CD4-positive, CD25-positive, alpha-beta regulatory T cell (primary cell): ENCODE data around the gene FEM1B. TPM values are rescaled to one million over a fixed set of nuclear protein-coding genes. Genes with fewer than 3 reads are reported as not detected.
A peak's percentile ranks its signal among the peaks of the same experiment; 100 is the strongest.

Experiments
- ATAC-seq, 2 donors: fragments of 150-1000 bp; cut with Tn5 transposase; one replicate each; pipeline ENCODE4 v1.10.0; 2021; ENCODE audit warnings: low read depth in 2 of 2, moderate number of reproducible peaks in 2 of 2, moderate library complexity in 1 of 2
- DNase-seq, 3 donors: peaks; one replicate each; pipeline versions ENCODE4 v3.0.0 to v3.0.0-alpha.2; 2012 to 2022; ENCODE audit warnings: mixed read lengths in 1 of 3
- H3K27ac ChIP-seq: one replicate; pipeline ENCODE4 v1.7.0; 2013; ENCODE audit warnings: mild to moderate bottlenecking, low read length; ENCODE audit not compliant: insufficient read depth, poor library complexity, severe bottlenecking
- H3K27me3 ChIP-seq: one replicate; pipeline ENCODE4 v1.7.0; 2013; ENCODE audit warnings: low read length; ENCODE audit not compliant: control insufficient read depth, insufficient read depth
- H3K36me3 ChIP-seq: one replicate; pipeline ENCODE4 v1.7.0; 2013; ENCODE audit warnings: mild to moderate bottlenecking, low read length, moderate library complexity; ENCODE audit not compliant: control insufficient read depth, insufficient read depth
- H3K4me1 ChIP-seq: 2 replicates; pipeline ENCODE4 v1.7.0; 2013; ENCODE audit warnings: mild to moderate bottlenecking, low read length; ENCODE audit not compliant: insufficient read depth, control insufficient read depth, poor library complexity, severe bottlenecking
- H3K4me3 ChIP-seq: one replicate; pipeline ENCODE4 v1.7.0; 2013; ENCODE audit warnings: low read depth, mild to moderate bottlenecking, low read length, moderate library complexity
- H3K9me3 ChIP-seq, 2 experiments: 1 replicate in 1 of 2; 2 replicates in 1 of 2; pipeline ENCODE4 v1.7.0; 2013; ENCODE audit warnings: low read length in 2 of 2, mild to moderate bottlenecking in 1 of 2, moderate library complexity in 1 of 2; ENCODE audit not compliant: control insufficient read depth in 2 of 2
- H3K27ac Mint-ChIP-seq, 3 donors: one replicate each; pipeline ENCODE4 v1.8.0; 2020 to 2022; ENCODE audit warnings: mild to moderate bottlenecking in 3 of 3, mixed read lengths in 3 of 3, moderate library complexity in 2 of 3
- H3K27me3 Mint-ChIP-seq: one replicate; pipeline ENCODE4 v1.8.0; 2022; ENCODE audit warnings: mild to moderate bottlenecking, mixed read lengths
- H3K36me3 Mint-ChIP-seq: one replicate; pipeline ENCODE4 v1.8.0; 2020; ENCODE audit warnings: mixed read lengths
- H3K4me1 Mint-ChIP-seq, 4 donors: one replicate each; pipeline ENCODE4 v1.8.0; 2020 to 2022; ENCODE audit warnings: mixed read lengths in 4 of 4, mild to moderate bottlenecking in 1 of 4
- H3K4me3 Mint-ChIP-seq, 4 donors: one replicate each; pipeline ENCODE4 v1.8.0; 2020 to 2022; ENCODE audit warnings: mild to moderate bottlenecking in 4 of 4, mixed read lengths in 4 of 4, moderate library complexity in 3 of 4
- H3K9me3 Mint-ChIP-seq, 7 donors: one replicate each; pipeline ENCODE4 v1.8.0; 2020 to 2022; ENCODE audit warnings: mixed read lengths in 7 of 7, mild to moderate bottlenecking in 3 of 7, moderate library complexity in 2 of 7
- polyA plus RNA-seq, 4 donors: library from polyadenylated mRNA; unstranded; fragments of 300-500 nt; fragmentation: Illumina TruSeq; gene quantifications; one replicate each; pipeline ENCODE4 v1.2.3, GENCODE V29; 2021
- total RNA-seq: library from RNA; stranded (reverse); gene quantifications from one replicate; pipeline ENCODE4 v1.2.3, GENCODE V29; 2022

Gene FEM1B
- total and polyA plus RNA-seq, 5 donors from 2014 or later, result 15.7 to 55.2 (median 16.9) TPM

- Mint-ChIP-seq H3K4me1 (peaks cover 42 to 81% (median 60%) of the 10 kb centered on the region in 4 donors), H3K9me3 (peaks cover 0 to 5% (median 0%) of the 10 kb centered on the region in 7 donors), H3K27ac (peak overlapping the region in 1 of 3 donors; percentile 98), H3K27me3 (no peaks in the 10 kb centered on the region), H3K36me3 (peaks cover 21% of the 10 kb centered on the region), H3K4me3 (peak overlapping the region; percentile 94 to 98 (median 96))
- ATAC-seq (no peak), DNase-seq (no peak)
- H3K4me1 ChIP-seq, result peaks cover 59% of the 10 kb centered on the region
- no peaks in the 10 kb centered on the region for H3K27me3 ChIP-seq
- peak overlapping the region; percentile 6 for H3K27ac ChIP-seq
- H3K9me3 ChIP-seq, result no peaks in the 10 kb centered on the region
- H3K4me3 ChIP-seq, result peak overlapping the region; percentile 91
- H3K36me3 ChIP-seq, result peaks cover 14% of the 10 kb centered on the region
These were observed 3.5 kb downstream of the FEM1B start for GRCh38 chr15:68281008-68281407.

DNA sequence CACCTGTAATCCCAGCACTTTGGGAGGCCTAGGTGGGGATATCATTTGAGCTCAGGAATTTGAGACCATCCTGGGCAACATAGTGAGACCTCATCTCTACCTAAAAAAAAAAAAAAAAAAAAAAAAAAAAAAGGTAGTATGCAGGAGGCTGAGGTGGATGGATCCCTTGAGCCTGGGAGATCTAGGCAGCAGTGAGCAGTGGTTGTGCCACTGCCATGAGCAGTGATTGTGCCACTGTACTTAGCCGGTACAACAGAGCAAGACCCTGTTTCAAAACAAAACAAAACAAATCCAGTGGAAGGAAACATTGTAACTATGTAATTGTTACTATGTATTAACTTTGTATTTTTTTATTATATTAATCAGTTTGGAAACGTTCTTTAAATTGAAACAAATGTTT, 5.9 kb downstream of the FEM1B start:
- H3K4me1 ChIP-seq, result peaks cover 63% of the 10 kb centered on the region

DNA sequence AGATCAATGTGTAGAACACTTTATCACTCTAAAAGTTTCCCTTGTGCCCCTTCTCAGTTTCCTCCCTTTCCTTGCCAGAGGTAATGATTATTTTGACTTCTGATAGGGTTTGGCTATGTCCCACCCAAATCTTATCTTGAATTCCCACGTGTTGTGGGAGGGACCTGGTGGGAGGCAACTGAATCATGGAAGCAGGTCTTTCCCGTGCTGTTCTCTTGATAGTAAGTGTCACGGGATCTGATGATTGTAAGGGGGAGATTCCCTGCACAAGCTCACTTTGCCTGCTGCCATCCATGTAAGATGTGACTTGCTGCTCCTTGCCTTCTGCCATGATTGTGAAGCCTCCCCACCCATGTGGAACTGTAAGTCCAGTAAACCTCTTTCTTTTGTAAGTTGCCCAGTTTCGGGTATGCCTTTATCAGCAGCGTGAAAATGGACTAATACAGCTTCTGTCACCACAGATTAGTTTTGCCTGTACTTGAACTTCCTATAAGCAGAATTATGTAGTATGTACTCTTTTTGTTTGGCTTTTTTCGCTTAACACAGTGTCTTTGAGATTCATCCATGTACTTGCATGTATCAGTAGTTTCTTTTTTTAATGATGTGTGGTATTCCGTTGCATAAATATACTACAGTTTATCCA, 7.2 kb downstream of the FEM1B start:
- ATAC-seq (no peak), DNase-seq (no peak)
- H3K27ac Mint-ChIP-seq, result peak overlapping the region in 1 of 3 donors; percentile 22
- H3K4me3 Mint-ChIP-seq, result peak overlapping the region in 3 of 4 donors; percentile 22 to 66 (median 24)
- H3K27me3 Mint-ChIP-seq, result no peaks in the 10 kb centered on the region
- Histone ChIP-seq H3K4me1 (peaks cover 52% of the 10 kb centered on the region), H3K36me3 (peaks cover 22% of the 10 kb centered on the region), H3K27ac (no peak overlapping the region), H3K9me3 (no peaks in the 10 kb centered on the region), H3K27me3 (no peaks in the 10 kb centered on the region), H3K4me3 (peak overlapping the region; percentile 42)
- peaks cover 0 to 5% (median 0%) of the 10 kb centered on the region in 7 donors for H3K9me3 Mint-ChIP-seq
- H3K36me3 Mint-ChIP-seq, result peaks cover 37% of the 10 kb centered on the region
- peaks cover 59 to 83% (median 71%) of the 10 kb centered on the region in 4 donors for H3K4me1 Mint-ChIP-seq

More for the DNA sequence above, 5.9 kb downstream of the FEM1B start:
- DNase-seq, result no peak
- Histone ChIP-seq H3K9me3 (no peaks in the 10 kb centered on the region), H3K36me3 (peaks cover 17% of the 10 kb centered on the region), H3K27ac (no peak overlapping the region), H3K27me3 (no peaks in the 10 kb centered on the region), H3K4me3 (peak overlapping the region; percentile 15)
- Mint-ChIP-seq H3K27ac (no peak overlapping the region), H3K27me3 (no peaks in the 10 kb centered on the region), H3K36me3 (peaks cover 31% of the 10 kb centered on the region), H3K4me1 (peaks cover 50 to 85% (median 69%) of the 10 kb centered on the region in 4 donors), H3K9me3 (peaks cover 0 to 5% (median 0%) of the 10 kb centered on the region in 7 donors), H3K4me3 (peak overlapping the region in 1 of 4 donors; percentile 39)
- ATAC-seq, result no peak

DNA sequence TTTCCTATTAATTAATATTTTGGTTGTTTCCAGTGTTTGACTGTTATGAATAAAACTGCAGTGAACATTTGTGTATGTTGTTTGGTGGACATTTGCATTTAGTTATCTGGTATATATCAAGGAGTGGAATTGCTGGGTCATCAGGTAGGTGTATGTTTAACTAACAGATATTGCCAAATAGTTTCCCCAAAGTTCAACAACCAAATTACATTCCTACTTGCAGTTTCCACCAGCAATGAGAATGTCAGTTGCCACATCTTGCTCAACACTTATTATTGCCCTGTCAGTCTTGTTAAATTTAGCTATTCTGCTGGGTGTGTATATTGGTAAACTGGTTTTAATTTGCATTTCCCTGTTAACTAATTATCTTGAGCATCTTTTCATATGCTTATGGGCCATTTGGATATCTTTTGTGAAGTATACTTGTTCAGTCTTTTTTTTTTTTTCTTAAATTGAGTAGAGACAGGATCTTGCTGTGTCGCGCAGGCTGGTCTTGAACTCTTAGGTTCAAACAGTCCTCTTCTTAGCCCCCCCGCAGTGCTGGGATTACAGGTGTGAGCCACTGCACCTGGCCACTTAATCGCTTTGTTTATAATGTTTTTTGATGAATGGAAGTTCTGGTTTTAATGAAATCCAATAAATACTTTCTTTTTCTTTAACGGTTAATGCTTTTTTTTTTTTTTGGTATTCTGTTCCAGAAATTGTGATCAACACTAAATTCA, 7.9 kb downstream of the FEM1B start:
- Histone ChIP-seq H3K27me3 (no peaks in the 10 kb centered on the region), H3K4me1 (peaks cover 46% of the 10 kb centered on the region), H3K9me3 (no peaks in the 10 kb centered on the region), H3K4me3 (peak overlapping the region; percentile 42), H3K27ac (no peak overlapping the region), H3K36me3 (peaks cover 29% of the 10 kb centered on the region)
- Mint-ChIP-seq H3K36me3 (peaks cover 37% of the 10 kb centered on the region), H3K4me1 (peaks cover 52 to 79% (median 69%) of the 10 kb centered on the region in 4 donors), H3K4me3 (peak overlapping the region; percentile 5 to 66 (median 26)), H3K27me3 (no peaks in the 10 kb centered on the region), H3K9me3 (peaks cover 0 to 5% (median 0%) of the 10 kb centered on the region in 7 donors), H3K27ac (no peak overlapping the region)
- ATAC-seq (no peak), DNase-seq (no peak)

GRCh38 chr15:68286256-68286655, 8.7 kb downstream of the FEM1B start:
- H3K27ac Mint-ChIP-seq, result peak overlapping the region; percentile 3 to 27 (median 15)
- Histone ChIP-seq H3K4me3 (no peak overlapping the region), H3K27ac (no peak overlapping the region), H3K9me3 (no peaks in the 10 kb centered on the region), H3K4me1 (peaks cover 37% of the 10 kb centered on the region), H3K36me3 (peaks cover 37% of the 10 kb centered on the region), H3K27me3 (no peaks in the 10 kb centered on the region)
- no peaks in the 10 kb centered on the region for H3K27me3 Mint-ChIP-seq
- peaks cover 0 to 5% (median 0%) of the 10 kb centered on the region in 7 donors for H3K9me3 Mint-ChIP-seq
- peaks cover 46% of the 10 kb centered on the region for H3K36me3 Mint-ChIP-seq
- peaks cover 44 to 77% (median 62%) of the 10 kb centered on the region in 4 donors for H3K4me1 Mint-ChIP-seq
- ATAC-seq (no peak), DNase-seq (no peak)
- H3K4me3 Mint-ChIP-seq, result peak overlapping the region in 2 of 4 donors; percentile 26 to 66

DNA sequence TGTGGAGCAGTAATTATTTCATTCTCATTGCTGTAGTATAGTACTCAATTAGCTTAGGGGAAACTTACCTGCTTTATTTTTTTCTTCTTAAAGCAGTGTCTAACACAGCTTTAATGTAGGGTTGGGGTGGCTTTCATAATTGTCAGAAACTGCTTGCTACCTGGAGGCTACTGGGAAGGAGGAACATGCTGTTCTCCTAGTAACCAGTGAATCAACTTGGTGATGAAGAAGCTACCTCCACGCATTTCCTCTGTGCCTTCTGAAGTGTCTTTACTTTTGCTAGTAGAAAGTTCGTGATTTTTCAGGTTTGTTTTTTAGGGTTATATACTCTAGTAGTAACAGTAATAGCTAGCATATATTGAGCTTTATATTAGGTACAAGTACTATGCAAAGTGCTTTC, 11.5 kb downstream of the FEM1B start:
- no peaks in the 10 kb centered on the region for H3K27me3 Mint-ChIP-seq

DNA sequence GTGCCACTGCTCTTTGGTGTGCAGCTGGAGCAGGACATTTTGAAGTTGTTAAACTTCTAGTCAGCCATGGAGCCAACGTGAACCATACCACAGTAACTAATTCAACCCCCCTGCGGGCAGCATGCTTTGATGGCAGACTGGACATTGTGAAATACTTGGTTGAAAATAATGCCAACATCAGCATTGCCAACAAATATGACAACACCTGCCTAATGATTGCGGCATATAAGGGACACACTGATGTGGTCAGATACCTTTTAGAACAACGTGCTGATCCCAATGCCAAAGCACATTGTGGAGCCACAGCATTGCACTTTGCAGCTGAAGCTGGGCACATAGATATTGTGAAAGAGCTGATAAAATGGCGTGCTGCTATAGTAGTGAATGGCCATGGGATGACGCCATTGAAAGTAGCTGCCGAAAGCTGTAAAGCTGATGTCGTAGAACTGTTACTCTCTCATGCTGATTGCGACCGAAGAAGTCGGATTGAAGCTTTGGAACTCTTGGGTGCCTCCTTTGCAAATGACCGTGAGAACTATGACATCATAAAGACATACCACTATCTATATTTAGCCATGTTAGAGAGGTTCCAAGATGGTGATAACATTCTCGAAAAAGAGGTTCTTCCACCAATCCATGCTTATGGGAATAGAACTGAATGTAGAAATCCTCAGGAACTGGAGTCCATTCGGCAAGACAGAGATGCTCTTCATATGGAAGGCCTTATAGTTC, 12.2 kb downstream of the FEM1B start:
- Histone ChIP-seq H3K4me3 (no peak overlapping the region), H3K27me3 (no peaks in the 10 kb centered on the region), H3K36me3 (peaks cover 42% of the 10 kb centered on the region), H3K4me1 (peaks cover 14% of the 10 kb centered on the region), H3K9me3 (no peaks in the 10 kb centered on the region), H3K27ac (no peak overlapping the region)
- no peaks in the 10 kb centered on the region for H3K27me3 Mint-ChIP-seq
- H3K27ac Mint-ChIP-seq, result peak overlapping the region in 1 of 3 donors; percentile 12
- peaks cover 48% of the 10 kb centered on the region for H3K36me3 Mint-ChIP-seq
- H3K4me1 Mint-ChIP-seq, result peaks cover 45 to 72% (median 57%) of the 10 kb centered on the region in 4 donors
- no peak overlapping the region for H3K4me3 Mint-ChIP-seq
- no peak for DNase-seq
- peaks cover 0 to 2% (median 0%) of the 10 kb centered on the region in 7 donors for H3K9me3 Mint-ChIP-seq
- no peak for ATAC-seq

More for the DNA sequence above, 11.5 kb downstream of the FEM1B start:
- Mint-ChIP-seq H3K27ac (peak overlapping the region in 1 of 3 donors; percentile 25), H3K4me1 (peaks cover 44 to 77% (median 59%) of the 10 kb centered on the region in 4 donors), H3K9me3 (peaks cover 0 to 5% (median 0%) of the 10 kb centered on the region in 7 donors), H3K4me3 (peak overlapping the region in 1 of 4 donors; percentile 58), H3K36me3 (peaks cover 52% of the 10 kb centered on the region)
- Histone ChIP-seq H3K36me3 (peaks cover 46% of the 10 kb centered on the region), H3K9me3 (no peaks in the 10 kb centered on the region), H3K4me3 (no peak overlapping the region), H3K27me3 (no peaks in the 10 kb centered on the region), H3K4me1 (peaks cover 21% of the 10 kb centered on the region), H3K27ac (no peak overlapping the region)
- ATAC-seq (no peak), DNase-seq (no peak)
